ENCODE results near the gene RFK. TPM values are rescaled to one million over a fixed set of nuclear protein-coding genes. Genes with fewer than 3 reads are reported as not detected.

RFK gene
- total and polyA plus RNA-seq, 10 donors, result 5.4 to 21.4 (median 14.1) TPM

DNA sequence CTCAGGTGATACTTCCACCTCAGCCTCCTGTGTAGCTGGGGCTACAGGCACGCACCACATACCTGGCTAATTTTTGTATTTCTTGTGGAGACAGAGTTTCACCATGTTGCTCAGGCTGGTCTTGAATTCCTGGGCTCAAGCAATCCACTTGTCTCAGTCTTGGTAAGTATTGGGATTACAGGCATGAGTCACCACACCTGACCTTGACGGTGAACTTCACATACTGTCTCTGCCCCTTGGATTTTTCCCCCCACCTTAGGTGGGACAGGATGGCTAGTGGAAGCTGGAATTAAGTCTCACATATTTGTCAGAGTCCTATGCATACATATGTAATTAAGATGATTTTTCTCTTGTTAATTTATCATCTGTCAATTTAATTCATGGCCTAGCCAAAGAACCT, 20.9 kb upstream of the RFK start:
- WGBS, 5 donors, result 70 to 93% (median 82%) methylated on average over 2 of the region's 2 CpGs
- intact Hi-C loops (cut with DNase I; ENCODE audit: low total_unique reads), result no loop called here
- Histone ChIP-seq H3K4me3 (no peak overlapping the region), H3K36me3 (no peaks in the 10 kb centered on the region), H3K27me3 (replicated peaks in 1 of 7) (no peaks in the 10 kb centered on the region), H3K27ac (no peak overlapping the region), H3K9me3 (peaks cover 0 to 19% (median 14%) of the 10 kb centered on the region in 8 donors), H3K4me1 (no peaks in the 10 kb centered on the region)
- TF ChIP-seq POLR2A (IDR thresholded peaks at IDR 0.05) (no peak), POLR2AphosphoS5 (IDR thresholded peaks at IDR 0.05) (no peak)
- TF ChIP-seq, protein P1, sequence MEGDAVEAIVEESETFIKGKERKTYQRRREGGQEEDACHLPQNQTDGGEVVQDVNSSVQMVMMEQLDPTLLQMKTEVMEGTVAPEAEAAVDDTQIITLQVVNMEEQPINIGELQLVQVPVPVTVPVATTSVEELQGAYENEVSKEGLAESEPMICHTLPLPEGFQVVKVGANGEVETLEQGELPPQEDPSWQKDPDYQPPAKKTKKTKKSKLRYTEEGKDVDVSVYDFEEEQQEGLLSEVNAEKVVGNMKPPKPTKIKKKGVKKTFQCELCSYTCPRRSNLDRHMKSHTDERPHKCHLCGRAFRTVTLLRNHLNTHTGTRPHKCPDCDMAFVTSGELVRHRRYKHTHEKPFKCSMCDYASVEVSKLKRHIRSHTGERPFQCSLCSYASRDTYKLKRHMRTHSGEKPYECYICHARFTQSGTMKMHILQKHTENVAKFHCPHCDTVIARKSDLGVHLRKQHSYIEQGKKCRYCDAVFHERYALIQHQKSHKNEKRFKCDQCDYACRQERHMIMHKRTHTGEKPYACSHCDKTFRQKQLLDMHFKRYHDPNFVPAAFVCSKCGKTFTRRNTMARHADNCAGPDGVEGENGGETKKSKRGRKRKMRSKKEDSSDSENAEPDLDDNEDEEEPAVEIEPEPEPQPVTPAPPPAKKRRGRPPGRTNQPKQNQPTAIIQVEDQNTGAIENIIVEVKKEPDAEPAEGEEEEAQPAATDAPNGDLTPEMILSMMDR (IDR thresholded peaks at IDR 0.05 in 8 of 11, conservative IDR thresholded peaks at IDR 0.05 in 3 of 11), result no peak
- DNase-seq, result no peak

DNA sequence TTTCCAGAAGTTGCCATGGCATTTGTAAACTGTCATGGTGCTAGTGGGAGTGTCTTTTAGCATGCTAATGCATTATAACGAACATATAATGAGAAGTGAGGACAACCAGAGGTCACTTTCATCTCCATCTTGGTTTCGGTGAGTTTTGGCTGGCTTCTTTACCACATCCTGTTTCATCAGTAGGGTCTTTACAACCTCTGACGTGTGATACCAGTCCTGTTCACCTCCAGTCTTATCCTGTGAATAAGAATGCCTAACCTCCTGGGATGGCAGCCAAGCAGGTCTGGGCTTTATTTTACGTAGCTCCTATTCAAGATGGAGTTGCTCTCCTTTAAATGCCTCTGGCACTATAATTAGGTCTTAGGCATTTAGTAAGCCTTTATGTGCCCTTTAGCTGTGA, 20.4 kb upstream of the RFK start:
- Histone ChIP-seq H3K4me1 (no peaks in the 10 kb centered on the region), H3K36me3 (no peaks in the 10 kb centered on the region), H3K27me3 (replicated peaks in 1 of 7) (no peaks in the 10 kb centered on the region), H3K27ac (no peak overlapping the region), H3K4me3 (no peak overlapping the region), H3K9me3 (peaks cover 0 to 19% (median 14%) of the 10 kb centered on the region in 8 donors)
- 47 to 68% (median 54%) methylated on average over 4 of the region's 4 CpGs for WGBS, 5 donors
- no peak for DNase-seq
- TF ChIP-seq POLR2AphosphoS5 (IDR thresholded peaks at IDR 0.05) (no peak), POLR2A (IDR thresholded peaks at IDR 0.05) (no peak)
- TF ChIP-seq, protein P1 (IDR thresholded peaks at IDR 0.05 in 8 of 11, conservative IDR thresholded peaks at IDR 0.05 in 3 of 11), result no peak
- intact Hi-C loops (cut with DNase I; ENCODE audit: low total_unique reads), result no loop called here

DNA sequence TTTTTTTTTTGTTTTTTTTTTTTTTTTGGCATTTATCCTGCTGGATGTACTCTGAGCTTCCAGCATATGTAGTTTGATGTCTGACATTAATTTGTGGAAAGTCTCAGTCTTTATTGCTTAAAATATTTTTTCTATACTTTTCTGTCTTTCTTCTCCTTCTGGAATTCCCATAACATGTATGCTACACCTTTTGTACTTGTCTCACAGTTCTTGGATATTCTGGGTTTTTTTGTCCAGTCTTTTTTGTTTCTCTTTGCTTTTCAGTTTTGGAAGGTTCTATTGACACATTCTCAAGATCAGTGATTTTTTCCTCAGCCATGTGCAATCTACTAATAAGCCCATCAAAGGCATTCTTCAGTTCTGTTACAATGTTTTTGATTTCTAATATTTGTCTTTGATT, 19.4 kb upstream of the RFK start:
- TF ChIP-seq, protein P1 (IDR thresholded peaks at IDR 0.05 in 8 of 11, conservative IDR thresholded peaks at IDR 0.05 in 3 of 11), result no peak
- TF ChIP-seq POLR2A (IDR thresholded peaks at IDR 0.05) (no peak), POLR2AphosphoS5 (IDR thresholded peaks at IDR 0.05) (no peak)
- H3K27me3 ChIP-seq (replicated peaks in 1 of 7), result no peaks in the 10 kb centered on the region

DNA sequence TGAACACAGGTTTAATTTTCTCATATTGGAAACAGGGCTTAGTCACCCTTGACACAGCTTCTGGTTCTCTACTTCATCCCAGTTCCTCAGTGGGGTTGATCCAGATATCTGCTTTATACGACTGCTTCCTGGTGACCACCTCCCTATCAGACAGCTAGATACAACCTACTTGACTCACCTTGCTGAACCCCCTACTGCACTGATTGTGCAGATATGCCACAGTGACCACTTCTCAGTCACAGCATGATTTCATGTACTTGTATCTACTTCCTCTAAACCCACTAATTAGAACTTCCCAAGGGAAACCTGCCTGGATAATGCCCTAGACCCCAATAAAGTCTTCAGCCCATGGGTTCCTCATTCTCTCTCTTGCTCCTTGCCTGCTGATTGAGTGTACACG, 18.4 kb upstream of the RFK start:
- intact Hi-C loops (cut with DNase I; ENCODE audit: low total_unique reads), result no loop called here
- 40 to 56% (median 50%) methylated on average over 2 of the region's 2 CpGs for whole genome bisulfite sequencing, 5 donors
- no peaks in the 10 kb centered on the region for H3K27me3 ChIP-seq (replicated peaks in 1 of 7)
- TF ChIP-seq, protein P1 (IDR thresholded peaks at IDR 0.05 in 8 of 11, conservative IDR thresholded peaks at IDR 0.05 in 3 of 11), result no peak
- TF ChIP-seq POLR2A (IDR thresholded peaks at IDR 0.05) (no peak), POLR2AphosphoS5 (IDR thresholded peaks at IDR 0.05) (no peak)
- DNase-seq, result no peak
- H3K36me3 ChIP-seq, result no peaks in the 10 kb centered on the region
- peaks cover 0 to 19% (median 14%) of the 10 kb centered on the region in 8 donors for H3K9me3 ChIP-seq
- no peaks in the 10 kb centered on the region for H3K4me1 ChIP-seq
- H3K27ac ChIP-seq, result no peak overlapping the region
- no peak overlapping the region for H3K4me3 ChIP-seq

More for the DNA sequence above, 19.4 kb upstream of the RFK start:
- DNase-seq, result no peak
- intact Hi-C loops (cut with DNase I; ENCODE audit: low total_unique reads), result no loop called here
- H3K36me3 ChIP-seq, result no peaks in the 10 kb centered on the region
- peaks cover 0 to 19% (median 14%) of the 10 kb centered on the region in 8 donors for H3K9me3 ChIP-seq
- H3K27ac ChIP-seq, result no peak overlapping the region
- H3K4me1 ChIP-seq, result no peaks in the 10 kb centered on the region
- H3K4me3 ChIP-seq, result no peak overlapping the region

Measured in spleen (tissue), 11 donors.